ENCODE data around the gene CHRNA1.

DNA sequence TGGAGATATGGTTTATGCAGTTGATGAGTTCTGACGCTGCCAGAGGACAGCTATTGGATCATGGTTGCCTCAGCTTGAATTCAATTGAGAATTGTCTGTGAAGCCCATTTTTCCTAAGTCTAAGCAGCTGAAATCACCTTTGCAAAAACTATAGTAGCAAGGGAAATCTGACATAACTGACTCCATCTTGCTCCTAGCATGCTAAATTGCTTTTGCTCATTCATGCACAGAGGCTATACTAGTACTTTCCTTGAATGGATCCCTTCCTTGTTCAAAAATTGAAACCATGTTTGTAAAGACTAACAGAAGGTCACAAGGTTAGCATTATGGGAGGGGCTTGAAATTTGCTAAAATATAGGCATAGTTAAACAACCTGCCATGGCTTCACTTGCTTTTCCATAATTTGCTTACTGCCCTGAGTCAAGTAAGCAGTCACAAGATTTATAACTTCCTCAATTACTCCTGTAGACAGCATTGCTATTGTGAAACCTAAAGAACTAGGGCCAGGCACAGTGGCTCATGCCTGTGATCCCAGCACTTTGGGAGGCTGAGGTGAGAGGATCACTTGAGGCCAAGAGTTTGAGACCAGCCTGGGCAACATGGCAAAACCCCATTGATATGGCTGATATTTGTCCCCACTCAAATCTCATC is 41.2 kb downstream of the CHRNA1 start:
- TF ChIP-seq, protein P1, sequence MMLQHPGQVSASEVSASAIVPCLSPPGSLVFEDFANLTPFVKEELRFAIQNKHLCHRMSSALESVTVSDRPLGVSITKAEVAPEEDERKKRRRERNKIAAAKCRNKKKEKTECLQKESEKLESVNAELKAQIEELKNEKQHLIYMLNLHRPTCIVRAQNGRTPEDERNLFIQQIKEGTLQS (IDR thresholded peaks at IDR 0.05): no peak
- TF ChIP-seq, protein P2, sequence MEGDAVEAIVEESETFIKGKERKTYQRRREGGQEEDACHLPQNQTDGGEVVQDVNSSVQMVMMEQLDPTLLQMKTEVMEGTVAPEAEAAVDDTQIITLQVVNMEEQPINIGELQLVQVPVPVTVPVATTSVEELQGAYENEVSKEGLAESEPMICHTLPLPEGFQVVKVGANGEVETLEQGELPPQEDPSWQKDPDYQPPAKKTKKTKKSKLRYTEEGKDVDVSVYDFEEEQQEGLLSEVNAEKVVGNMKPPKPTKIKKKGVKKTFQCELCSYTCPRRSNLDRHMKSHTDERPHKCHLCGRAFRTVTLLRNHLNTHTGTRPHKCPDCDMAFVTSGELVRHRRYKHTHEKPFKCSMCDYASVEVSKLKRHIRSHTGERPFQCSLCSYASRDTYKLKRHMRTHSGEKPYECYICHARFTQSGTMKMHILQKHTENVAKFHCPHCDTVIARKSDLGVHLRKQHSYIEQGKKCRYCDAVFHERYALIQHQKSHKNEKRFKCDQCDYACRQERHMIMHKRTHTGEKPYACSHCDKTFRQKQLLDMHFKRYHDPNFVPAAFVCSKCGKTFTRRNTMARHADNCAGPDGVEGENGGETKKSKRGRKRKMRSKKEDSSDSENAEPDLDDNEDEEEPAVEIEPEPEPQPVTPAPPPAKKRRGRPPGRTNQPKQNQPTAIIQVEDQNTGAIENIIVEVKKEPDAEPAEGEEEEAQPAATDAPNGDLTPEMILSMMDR (IDR thresholded peaks at IDR 0.05 in 2 of 3, conservative IDR thresholded peaks at IDR 0.05 in 1 of 3; ENCODE audit: borderline replicate concordance in 1 of 3, insufficient read depth in 1 of 3, low read depth in 2 of 3, low read length in 2 of 3): no peak
- TF ChIP-seq POLR2A (IDR thresholded peaks at IDR 0.05; ENCODE audit: borderline replicate concordance, extremely low read depth, insufficient read depth, insufficient read length) (no peak), EZH2 (IDR thresholded peaks at IDR 0.05) (no peak), RAD21 (IDR thresholded peaks at IDR 0.05; ENCODE audit: low read depth) (no peak)
